Measurements from ENCODE around the gene VWA5B1.

- TF ChIP-seq, protein P1, sequence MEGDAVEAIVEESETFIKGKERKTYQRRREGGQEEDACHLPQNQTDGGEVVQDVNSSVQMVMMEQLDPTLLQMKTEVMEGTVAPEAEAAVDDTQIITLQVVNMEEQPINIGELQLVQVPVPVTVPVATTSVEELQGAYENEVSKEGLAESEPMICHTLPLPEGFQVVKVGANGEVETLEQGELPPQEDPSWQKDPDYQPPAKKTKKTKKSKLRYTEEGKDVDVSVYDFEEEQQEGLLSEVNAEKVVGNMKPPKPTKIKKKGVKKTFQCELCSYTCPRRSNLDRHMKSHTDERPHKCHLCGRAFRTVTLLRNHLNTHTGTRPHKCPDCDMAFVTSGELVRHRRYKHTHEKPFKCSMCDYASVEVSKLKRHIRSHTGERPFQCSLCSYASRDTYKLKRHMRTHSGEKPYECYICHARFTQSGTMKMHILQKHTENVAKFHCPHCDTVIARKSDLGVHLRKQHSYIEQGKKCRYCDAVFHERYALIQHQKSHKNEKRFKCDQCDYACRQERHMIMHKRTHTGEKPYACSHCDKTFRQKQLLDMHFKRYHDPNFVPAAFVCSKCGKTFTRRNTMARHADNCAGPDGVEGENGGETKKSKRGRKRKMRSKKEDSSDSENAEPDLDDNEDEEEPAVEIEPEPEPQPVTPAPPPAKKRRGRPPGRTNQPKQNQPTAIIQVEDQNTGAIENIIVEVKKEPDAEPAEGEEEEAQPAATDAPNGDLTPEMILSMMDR (IDR thresholded peaks at IDR 0.05), result no peak
- no peak for TF ChIP-seq POLR2A (IDR thresholded peaks at IDR 0.05)
Measured at GRCh38 chr1:20379075-20379474, 88.4 kb downstream of the VWA5B1 start.

All from tibial nerve (tissue), 3 donors.